ENCODE measurements around the gene CACTIN. TPM values are rescaled to one million over a fixed set of nuclear protein-coding genes. Genes with fewer than 3 reads are reported as not detected.

CACTIN gene
- total RNA-seq, 2 experiments from 2014 or later = 25.8 to 25.9 TPM

DNA sequence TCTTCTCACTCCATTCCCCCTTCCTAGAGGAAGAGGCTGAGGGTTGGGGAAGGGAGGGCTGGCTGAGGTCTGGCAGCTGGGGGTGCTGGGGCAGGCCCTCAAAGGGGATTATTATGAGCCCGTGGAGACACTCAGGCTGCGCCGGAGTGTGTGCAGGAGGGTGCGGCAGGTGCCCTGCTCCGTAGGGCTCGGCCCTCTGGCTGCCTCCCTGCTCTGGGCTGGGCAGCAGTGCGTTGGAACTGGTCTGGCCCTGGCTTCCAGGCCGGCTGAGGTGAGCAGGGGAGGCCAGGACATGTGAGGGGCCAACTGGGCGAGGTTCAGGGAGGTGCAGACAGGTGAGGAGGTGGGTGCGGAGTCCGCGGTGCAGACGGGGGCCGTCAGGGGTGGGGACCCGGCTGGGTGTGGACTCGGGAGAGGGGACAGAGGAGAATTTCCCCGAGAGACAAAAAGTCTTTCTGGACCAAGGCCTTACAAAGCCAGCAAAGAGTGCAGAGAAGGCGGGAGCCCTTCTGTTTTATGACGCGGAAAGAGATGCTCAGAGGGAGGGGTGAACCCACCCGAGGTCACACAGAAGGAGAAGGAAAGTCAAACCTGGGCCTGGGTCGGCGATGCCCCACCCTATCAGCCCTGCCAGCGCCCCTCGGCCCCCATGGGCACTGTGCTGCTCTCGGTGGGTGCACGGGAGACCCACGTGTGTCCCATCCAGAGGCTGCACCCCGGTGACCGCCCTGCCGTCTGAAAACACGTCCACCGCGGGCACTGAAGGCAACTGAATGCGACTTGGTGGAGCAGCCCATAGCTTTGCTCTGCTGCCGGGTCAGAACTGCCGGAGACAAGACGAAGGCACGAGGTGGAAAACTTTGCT, 42.7 kb upstream of the CACTIN start:
- H3K27ac ChIP-seq (ENCODE audit: low read depth in 1 of 2, low read length in 2 of 2) = peak overlapping the region in 1 of 2 donors; percentile 4
- no peak overlapping the region for H3K4me3 Mint-ChIP-seq
- intact Hi-C loops (cut with DNase I, micrococcal nuclease) = loop anchor here (5.0 to 10.0 kb wide), 4 partner anchors 153 to 535 kb away; no protein-coding TSS in a partner anchor
- no peaks in the 10 kb centered on the region for H3K27me3 ChIP-seq (ENCODE audit: control insufficient read depth in 1 of 2, insufficient read depth in 2 of 2, low read length in 2 of 2)
- ChIA-PET POLR2A (no interaction called here), CTCF (no interaction called here)
- H3K4me3 ChIP-seq (ENCODE audit: low read length) = no peak overlapping the region
- H3K36me3 ChIP-seq (ENCODE audit: insufficient read depth, low read length) = peaks cover 5% of the 10 kb centered on the region
- no peaks in the 10 kb centered on the region for H3K9me3 ChIP-seq (ENCODE audit: control insufficient read depth in 1 of 2, insufficient read depth in 1 of 2, low read length in 2 of 2)
- H3K9me3 Mint-ChIP-seq = no peaks in the 10 kb centered on the region
- TF ChIP-seq, protein P1, sequence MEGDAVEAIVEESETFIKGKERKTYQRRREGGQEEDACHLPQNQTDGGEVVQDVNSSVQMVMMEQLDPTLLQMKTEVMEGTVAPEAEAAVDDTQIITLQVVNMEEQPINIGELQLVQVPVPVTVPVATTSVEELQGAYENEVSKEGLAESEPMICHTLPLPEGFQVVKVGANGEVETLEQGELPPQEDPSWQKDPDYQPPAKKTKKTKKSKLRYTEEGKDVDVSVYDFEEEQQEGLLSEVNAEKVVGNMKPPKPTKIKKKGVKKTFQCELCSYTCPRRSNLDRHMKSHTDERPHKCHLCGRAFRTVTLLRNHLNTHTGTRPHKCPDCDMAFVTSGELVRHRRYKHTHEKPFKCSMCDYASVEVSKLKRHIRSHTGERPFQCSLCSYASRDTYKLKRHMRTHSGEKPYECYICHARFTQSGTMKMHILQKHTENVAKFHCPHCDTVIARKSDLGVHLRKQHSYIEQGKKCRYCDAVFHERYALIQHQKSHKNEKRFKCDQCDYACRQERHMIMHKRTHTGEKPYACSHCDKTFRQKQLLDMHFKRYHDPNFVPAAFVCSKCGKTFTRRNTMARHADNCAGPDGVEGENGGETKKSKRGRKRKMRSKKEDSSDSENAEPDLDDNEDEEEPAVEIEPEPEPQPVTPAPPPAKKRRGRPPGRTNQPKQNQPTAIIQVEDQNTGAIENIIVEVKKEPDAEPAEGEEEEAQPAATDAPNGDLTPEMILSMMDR (IDR thresholded peaks at IDR 0.05) = no peak
- ATAC-seq (ENCODE audit: poor library complexity) = no peak
- peaks cover 28% of the 10 kb centered on the region for H3K4me1 ChIP-seq (ENCODE audit: insufficient read depth, low read length)
- no peak for DNase-seq
- H3K27me3 Mint-ChIP-seq = no peaks in the 10 kb centered on the region
- peaks cover 16% of the 10 kb centered on the region for H3K4me1 Mint-ChIP-seq (ENCODE audit: low read depth)
- H3K27ac Mint-ChIP-seq = no peak overlapping the region
- H3K36me3 Mint-ChIP-seq (ENCODE audit: low read depth) = no peaks in the 10 kb centered on the region

DNA sequence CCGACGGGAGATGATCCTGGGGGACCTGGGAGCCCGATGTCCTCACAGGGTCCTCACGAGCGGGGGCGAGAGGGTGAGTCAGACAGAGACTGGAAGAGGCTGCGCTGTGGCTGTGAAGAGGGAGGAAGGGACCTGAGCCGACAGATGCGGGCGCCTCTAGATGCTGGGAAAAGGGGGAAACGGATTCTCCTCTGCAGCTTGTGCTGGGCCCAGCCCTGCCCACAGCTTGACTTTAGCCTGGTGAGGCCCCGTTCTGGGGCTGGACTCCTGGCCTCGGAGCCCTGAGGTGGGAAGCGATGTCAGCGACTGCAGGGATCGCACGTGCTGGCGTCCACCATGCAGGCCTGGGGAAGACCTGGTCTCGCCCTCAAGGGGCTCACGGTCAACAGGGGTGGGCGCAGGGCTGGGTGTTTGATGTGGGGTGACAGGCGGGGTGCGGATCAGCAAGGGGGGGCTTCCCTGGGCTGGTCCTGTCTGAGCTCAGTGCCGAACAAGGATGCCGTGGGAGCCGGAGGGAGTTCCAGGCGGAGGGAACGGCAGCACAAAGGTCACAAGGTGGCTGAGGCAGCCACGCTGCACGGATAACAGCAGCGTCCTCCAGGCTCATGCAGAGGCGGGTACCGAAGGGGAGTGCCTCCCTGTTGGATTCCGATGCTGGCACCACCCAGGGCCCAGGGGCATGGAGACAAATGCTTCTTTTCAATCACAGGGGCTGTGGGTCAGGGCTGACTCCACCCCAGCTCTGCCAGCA, 41.9 kb upstream of the CACTIN start:
- H3K4me3 Mint-ChIP-seq = no peak overlapping the region

DNA sequence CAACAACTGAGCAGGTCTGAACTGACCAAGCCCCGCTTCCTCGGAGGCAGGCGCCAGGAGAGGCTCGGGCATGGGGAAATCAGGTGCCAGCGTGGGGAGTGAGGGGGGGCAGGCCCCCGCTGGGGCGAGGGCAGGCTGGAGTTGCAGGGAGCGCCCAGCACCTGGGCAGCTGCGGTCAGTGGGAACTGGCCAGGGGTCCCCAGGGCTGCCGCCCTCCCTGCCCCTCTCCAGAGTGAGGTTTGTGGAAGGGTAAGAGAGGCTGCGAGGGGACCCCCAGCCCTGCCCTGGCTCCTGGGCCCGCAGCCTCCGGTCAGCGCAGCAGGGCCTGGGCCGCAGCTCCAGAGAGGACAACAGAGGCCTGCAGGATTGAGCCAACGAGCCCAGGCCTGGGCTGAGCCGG, 41.2 kb upstream of the CACTIN start:
- Histone ChIP-seq H3K4me1 (ENCODE audit: insufficient read depth, low read length) (peaks cover 28% of the 10 kb centered on the region), H3K36me3 (ENCODE audit: insufficient read depth, low read length) (peaks cover 15% of the 10 kb centered on the region), H3K4me3 (ENCODE audit: low read length) (no peak overlapping the region), H3K9me3 (ENCODE audit: control insufficient read depth in 1 of 2, insufficient read depth in 1 of 2, low read length in 2 of 2) (no peaks in the 10 kb centered on the region), H3K27me3 (ENCODE audit: control insufficient read depth in 1 of 2, insufficient read depth in 2 of 2, low read length in 2 of 2) (no peaks in the 10 kb centered on the region), H3K27ac (ENCODE audit: low read depth in 1 of 2, low read length in 2 of 2) (no peak overlapping the region)
- Mint-ChIP-seq H3K9me3 (no peaks in the 10 kb centered on the region), H3K4me1 (ENCODE audit: low read depth) (peaks cover 16% of the 10 kb centered on the region), H3K27ac (no peak overlapping the region), H3K36me3 (ENCODE audit: low read depth) (peaks cover 8% of the 10 kb centered on the region), H3K27me3 (no peaks in the 10 kb centered on the region), H3K4me3 (no peak overlapping the region)
- ChIA-PET POLR2A (no interaction called here), CTCF (no interaction called here)
- TF ChIP-seq, protein P1 (IDR thresholded peaks at IDR 0.05) = no peak
- no peak for ATAC-seq (ENCODE audit: poor library complexity)
- DNase-seq = no peak
- intact Hi-C loops (cut with DNase I, micrococcal nuclease) = loop anchor here (5.0 to 10.0 kb wide), 4 partner anchors 155 to 537 kb away; no protein-coding TSS in a partner anchor

More for the DNA sequence above, 41.9 kb upstream of the CACTIN start:
- no peak for ATAC-seq (ENCODE audit: poor library complexity)
- Histone ChIP-seq H3K4me1 (ENCODE audit: insufficient read depth, low read length) (peaks cover 28% of the 10 kb centered on the region), H3K36me3 (ENCODE audit: insufficient read depth, low read length) (peaks cover 10% of the 10 kb centered on the region), H3K27ac (ENCODE audit: low read depth in 1 of 2, low read length in 2 of 2) (no peak overlapping the region), H3K4me3 (ENCODE audit: low read length) (no peak overlapping the region), H3K9me3 (ENCODE audit: control insufficient read depth in 1 of 2, insufficient read depth in 1 of 2, low read length in 2 of 2) (no peaks in the 10 kb centered on the region), H3K27me3 (ENCODE audit: control insufficient read depth in 1 of 2, insufficient read depth in 2 of 2, low read length in 2 of 2) (no peaks in the 10 kb centered on the region)
- no peak for DNase-seq
- Mint-ChIP-seq H3K4me1 (ENCODE audit: low read depth) (peaks cover 16% of the 10 kb centered on the region), H3K9me3 (no peaks in the 10 kb centered on the region), H3K27me3 (no peaks in the 10 kb centered on the region), H3K36me3 (ENCODE audit: low read depth) (peaks cover 5% of the 10 kb centered on the region), H3K27ac (no peak overlapping the region)
- CTCF ChIA-PET = no interaction called here
- POLR2A ChIA-PET = no interaction called here
- TF ChIP-seq, protein P1 (IDR thresholded peaks at IDR 0.05) = no peak
- intact Hi-C loops (cut with DNase I, micrococcal nuclease) = loop anchor here (5.0 to 10.0 kb wide), 4 partner anchors 154 to 536 kb away; no protein-coding TSS in a partner anchor
